GM12865 (cell line): Measurements from ENCODE around the gene TRAPPC10.

Source experiments
- DNase-seq: peaks from one replicate; pipeline ENCODE4 v3.0.0; 2010; ENCODE audit warnings: low read depth
- H3K4me3 ChIP-seq: 2 replicates; pipeline ENCODE4 v1.5.1; 2011; ENCODE audit warnings: mild to moderate bottlenecking, low read depth, low read length, control low read depth
- CTCF ChIP-seq: IDR thresholded peaks from 2 replicates; pipeline ENCODE4 v1.5.1; 2011; ENCODE audit warnings: low read length, control low read depth, low read depth, inconsistent platforms; ENCODE audit not compliant: insufficient read depth; ENCODE audit errors: missing control alignments

The TRAPPC10 gene, protein sequence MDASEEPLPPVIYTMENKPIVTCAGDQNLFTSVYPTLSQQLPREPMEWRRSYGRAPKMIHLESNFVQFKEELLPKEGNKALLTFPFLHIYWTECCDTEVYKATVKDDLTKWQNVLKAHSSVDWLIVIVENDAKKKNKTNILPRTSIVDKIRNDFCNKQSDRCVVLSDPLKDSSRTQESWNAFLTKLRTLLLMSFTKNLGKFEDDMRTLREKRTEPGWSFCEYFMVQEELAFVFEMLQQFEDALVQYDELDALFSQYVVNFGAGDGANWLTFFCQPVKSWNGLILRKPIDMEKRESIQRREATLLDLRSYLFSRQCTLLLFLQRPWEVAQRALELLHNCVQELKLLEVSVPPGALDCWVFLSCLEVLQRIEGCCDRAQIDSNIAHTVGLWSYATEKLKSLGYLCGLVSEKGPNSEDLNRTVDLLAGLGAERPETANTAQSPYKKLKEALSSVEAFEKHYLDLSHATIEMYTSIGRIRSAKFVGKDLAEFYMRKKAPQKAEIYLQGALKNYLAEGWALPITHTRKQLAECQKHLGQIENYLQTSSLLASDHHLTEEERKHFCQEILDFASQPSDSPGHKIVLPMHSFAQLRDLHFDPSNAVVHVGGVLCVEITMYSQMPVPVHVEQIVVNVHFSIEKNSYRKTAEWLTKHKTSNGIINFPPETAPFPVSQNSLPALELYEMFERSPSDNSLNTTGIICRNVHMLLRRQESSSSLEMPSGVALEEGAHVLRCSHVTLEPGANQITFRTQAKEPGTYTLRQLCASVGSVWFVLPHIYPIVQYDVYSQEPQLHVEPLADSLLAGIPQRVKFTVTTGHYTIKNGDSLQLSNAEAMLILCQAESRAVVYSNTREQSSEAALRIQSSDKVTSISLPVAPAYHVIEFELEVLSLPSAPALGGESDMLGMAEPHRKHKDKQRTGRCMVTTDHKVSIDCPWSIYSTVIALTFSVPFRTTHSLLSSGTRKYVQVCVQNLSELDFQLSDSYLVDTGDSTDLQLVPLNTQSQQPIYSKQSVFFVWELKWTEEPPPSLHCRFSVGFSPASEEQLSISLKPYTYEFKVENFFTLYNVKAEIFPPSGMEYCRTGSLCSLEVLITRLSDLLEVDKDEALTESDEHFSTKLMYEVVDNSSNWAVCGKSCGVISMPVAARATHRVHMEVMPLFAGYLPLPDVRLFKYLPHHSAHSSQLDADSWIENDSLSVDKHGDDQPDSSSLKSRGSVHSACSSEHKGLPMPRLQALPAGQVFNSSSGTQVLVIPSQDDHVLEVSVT

DNA sequence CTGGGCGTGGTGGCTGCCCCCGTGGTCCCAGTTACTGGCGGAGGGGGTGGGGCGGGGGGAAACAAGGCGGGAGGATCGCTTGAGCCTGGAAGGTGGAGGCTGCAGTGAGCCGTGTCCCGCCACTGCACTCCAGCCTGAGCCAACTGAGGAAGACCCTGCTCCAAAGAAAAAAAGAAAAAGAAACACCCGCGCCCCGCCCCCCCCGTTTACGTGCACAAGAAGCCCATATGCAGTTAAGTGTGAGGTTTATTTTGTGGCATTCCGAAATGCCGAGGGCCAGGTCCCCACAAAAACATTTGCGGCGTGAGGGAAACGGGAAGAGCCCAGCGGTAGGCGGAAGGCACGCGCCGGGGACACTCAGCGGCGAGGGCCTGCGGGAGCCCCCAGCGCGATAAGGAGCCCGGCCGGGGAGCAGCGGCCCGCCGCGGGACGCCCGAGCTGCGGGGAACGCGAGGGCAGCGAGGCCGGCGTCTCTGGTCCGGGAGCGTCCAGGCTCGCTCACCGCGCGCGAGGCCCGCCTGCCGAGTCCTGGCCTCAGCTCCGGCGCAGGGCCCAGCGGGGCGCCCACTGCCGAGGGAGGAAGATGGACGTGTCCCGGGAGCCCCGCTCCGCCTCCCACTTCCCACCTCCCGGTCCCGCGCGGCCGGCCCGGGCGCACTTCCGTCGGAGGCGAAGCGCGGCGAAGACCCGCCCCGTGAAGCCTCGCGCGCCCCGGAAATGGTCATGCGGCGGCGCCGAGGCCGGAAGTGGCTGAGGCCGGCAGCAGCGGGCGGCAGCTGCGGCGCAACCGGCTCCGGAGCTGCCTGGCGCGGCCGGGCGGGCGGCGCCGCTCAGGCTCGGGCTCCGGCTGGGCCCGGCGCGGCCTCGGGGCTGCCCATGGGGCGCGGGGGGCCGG lies at the start of gene TRAPPC10:
TRAPPC10 (plus strand) TSS at position 731 of the 895 bp plus-strand sequence. CDS start 185 bp downstream, outside the sequence.
- TF ChIP-seq CTCF, result no peak
- peak; percentile 92 for DNase-seq
- peak within 1 kb of the TSS; percentile 95 for H3K4me3 ChIP-seq

DNA sequence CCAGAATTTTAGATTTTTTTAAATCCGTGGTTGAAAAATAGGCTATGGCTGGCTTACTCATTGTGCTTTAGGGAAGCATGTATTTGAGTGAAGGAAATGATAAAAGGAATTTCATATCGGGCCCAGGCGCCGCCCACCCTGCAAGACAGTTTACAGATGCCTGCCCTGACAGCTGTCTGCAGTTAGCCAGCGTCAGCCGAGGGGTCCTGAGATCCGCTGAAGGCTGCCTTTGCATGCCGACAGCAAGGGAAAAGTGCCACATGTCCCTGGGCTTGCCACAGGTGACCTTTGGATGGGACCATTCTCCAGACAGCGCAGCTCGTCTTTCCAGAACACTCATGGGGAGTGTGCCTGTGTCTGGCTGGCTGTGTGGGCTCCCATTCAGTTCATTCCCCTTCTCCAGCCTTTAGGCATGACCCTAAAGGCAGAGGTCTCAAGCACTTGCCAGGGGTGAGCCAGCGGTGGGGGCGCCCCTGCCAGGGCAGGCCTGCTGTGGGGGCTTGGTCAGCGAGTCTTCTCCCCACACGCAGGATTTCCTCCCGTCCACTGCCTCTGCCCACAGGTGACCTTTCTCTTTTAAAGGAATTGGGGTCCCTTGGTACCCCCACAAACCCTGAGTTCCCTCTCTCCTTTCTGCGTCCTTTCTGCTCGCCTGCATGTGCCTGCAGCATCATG lies 46.1 kb upstream of the TRAPPC10 start:
- no peak for DNase-seq
- H3K4me3 ChIP-seq, result no peak overlapping the region
- TF ChIP-seq CTCF, result no peak

- DNase-seq, result no peak
- no peak overlapping the region for H3K4me3 ChIP-seq
- no peak for TF ChIP-seq CTCF
Observed at GRCh38 chr21:43966946-43967512, 45.1 kb upstream of the TRAPPC10 start.

- TF ChIP-seq CTCF, result no peak
- DNase-seq, result no peak
- no peak overlapping the region for H3K4me3 ChIP-seq
Observed at GRCh38 chr21:43967981-43968380, 44.1 kb upstream of the TRAPPC10 start.

DNA sequence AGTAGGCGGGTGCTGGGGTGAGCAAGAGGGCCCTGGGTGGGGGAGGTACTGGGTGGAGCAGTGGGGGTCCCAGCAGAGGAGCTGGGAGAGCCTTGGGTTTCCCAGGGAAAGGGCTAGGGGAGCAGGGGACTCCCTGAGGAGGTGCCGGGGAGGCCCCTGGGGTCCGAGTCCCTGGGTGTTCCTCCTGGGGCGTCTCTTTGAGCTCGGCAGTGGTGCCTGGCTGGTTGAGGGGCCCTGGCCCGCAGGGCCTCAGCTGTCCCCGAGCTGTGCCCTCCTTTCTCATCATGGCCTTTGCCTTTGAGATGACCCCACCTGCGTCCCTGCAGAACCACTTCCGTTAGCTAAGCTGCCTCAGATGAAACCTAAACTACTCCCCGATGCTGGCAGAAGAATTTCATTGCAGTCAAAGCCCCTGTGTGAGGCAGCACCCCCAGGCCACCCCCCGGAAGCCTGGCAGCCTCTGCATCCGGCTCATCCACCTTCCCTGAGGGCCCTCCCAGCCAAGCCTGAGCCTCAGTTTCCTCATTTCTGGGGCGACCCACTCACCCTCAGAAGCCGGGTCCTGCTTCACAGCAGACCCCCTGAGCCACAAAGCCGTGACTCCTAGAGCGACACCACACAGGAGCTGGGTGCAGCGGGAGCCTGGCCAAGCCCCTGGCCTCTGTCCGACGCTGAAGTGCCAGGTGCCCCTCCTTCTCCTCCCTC lies 43.5 kb upstream of the TRAPPC10 start:
- H3K4me3 ChIP-seq, result no peak overlapping the region
- no peak for DNase-seq
- TF ChIP-seq CTCF, result no peak
